Coronary artery (tissue), 2 donors: Measurements from ENCODE around the gene PCLAF.
"Not testable (repeated sequence)": the region's sequence is repeated elsewhere in the genome, so short reads cannot be mapped to it uniquely, and the experiment has no call there.

Source experiments
- DNase-seq: peaks from one replicate; pipeline ENCODE4 v3.0.0-alpha.2; 2017; ENCODE audit warnings: low spot score
- H3K27ac ChIP-seq, 2 donors: fragments of 200-600 bp; sonication (generic); one replicate each; pipeline ENCODE4 v1.5.1; 2016 to 2019
- H3K4me3 ChIP-seq: fragments of 200-600 bp; sonication (generic); 2 replicates; pipeline ENCODE4 v1.5.1; 2016; ENCODE audit warnings: mild to moderate bottlenecking, moderate library complexity
- CTCF ChIP-seq: fragments of 200-600 bp; sonication (generic); IDR thresholded peaks from one replicate; pipeline ENCODE4 v1.5.1; 2019; ENCODE audit warnings: antibody characterized with exemption

Gene PCLAF

GRCh38 chr15:64337761-64338160 is 43.5 kb downstream of the PCLAF start:
- no peak for DNase-seq
- no peak overlapping the region for H3K4me3 ChIP-seq
- TF ChIP-seq CTCF, result no peak
- H3K27ac ChIP-seq, result no peak overlapping the region

- DNase-seq, result no peak
- H3K4me3 ChIP-seq, result no peak overlapping the region
- no peak for TF ChIP-seq CTCF
- H3K27ac ChIP-seq, result no peak overlapping the region
Measured at GRCh38 chr15:64333986-64334929, 47.0 kb downstream of the PCLAF start.

GRCh38 chr15:64333516-64333915 is 47.7 kb downstream of the PCLAF start:
- H3K27ac ChIP-seq, result no peak overlapping the region
- TF ChIP-seq CTCF, result no peak
- DNase-seq, result no peak
- H3K4me3 ChIP-seq, result no peak overlapping the region

GRCh38 chr15:64331668-64332067 is 49.6 kb downstream of the PCLAF start:
- H3K4me3 ChIP-seq, DNase-seq, H3K27ac ChIP-seq: not testable (repeated sequence)

GRCh38 chr15:64326975-64327374 is 54.3 kb downstream of the PCLAF start:
- H3K4me3 ChIP-seq, H3K27ac ChIP-seq, DNase-seq: not testable (repeated sequence)

- H3K4me3 ChIP-seq, H3K27ac ChIP-seq, DNase-seq: not testable (repeated sequence)
Measured at GRCh38 chr15:64326458-64326857, 54.8 kb downstream of the PCLAF start.

GRCh38 chr15:64324165-64324877 is 56.9 kb downstream of the PCLAF start:
- no peak overlapping the region for H3K4me3 ChIP-seq
- no peak for TF ChIP-seq CTCF
- no peak overlapping the region for H3K27ac ChIP-seq
- no peak for DNase-seq

- TF ChIP-seq CTCF, result no peak
Measured at GRCh38 chr15:64315216-64315615, 66.0 kb downstream of the PCLAF start.

More at GRCh38 chr15:64315216-64315615, 66.0 kb downstream of the PCLAF start:
- no peak overlapping the region for H3K4me3 ChIP-seq
- DNase-seq, result no peak
- peak overlapping the region in 1 of 2 donors; percentile 0 for H3K27ac ChIP-seq
